ENCODE data around the gene EGLN3.

Gene EGLN3

GRCh38 chr14:33950320-33951182 is at the start of gene EGLN3:
Gene EGLN3 (minus strand): TSS chr14:33951074. CDS start chr14:33950752, 322 bp downstream.
- peak within 1 kb of the TSS; percentile 29 for H3K4me3 ChIP-seq (ENCODE audit: low read depth, low read length)
- TF ChIP-seq CTCF (IDR thresholded peaks at IDR 0.05; ENCODE audit: borderline replicate concordance, insufficient read depth, low read depth, low read length): no peak

GRCh38 chr14:34000396-34000795 is 49.5 kb upstream of the EGLN3 start:
- no peak for TF ChIP-seq CTCF (IDR thresholded peaks at IDR 0.05; ENCODE audit: borderline replicate concordance, insufficient read depth, low read depth, low read length)
- no peak overlapping the region for H3K4me3 ChIP-seq (ENCODE audit: low read depth, low read length)

GRCh38 chr14:33999771-34000291 is 49.0 kb upstream of the EGLN3 start:
- TF ChIP-seq CTCF (IDR thresholded peaks at IDR 0.05; ENCODE audit: borderline replicate concordance, insufficient read depth, low read depth, low read length): no peak
- no peak overlapping the region for H3K4me3 ChIP-seq (ENCODE audit: low read depth, low read length)

GRCh38 chr14:33997611-33998010 is 46.7 kb upstream of the EGLN3 start:
- no peak overlapping the region for H3K4me3 ChIP-seq (ENCODE audit: low read depth, low read length)
- TF ChIP-seq CTCF (IDR thresholded peaks at IDR 0.05; ENCODE audit: borderline replicate concordance, insufficient read depth, low read depth, low read length): no peak

DNA sequence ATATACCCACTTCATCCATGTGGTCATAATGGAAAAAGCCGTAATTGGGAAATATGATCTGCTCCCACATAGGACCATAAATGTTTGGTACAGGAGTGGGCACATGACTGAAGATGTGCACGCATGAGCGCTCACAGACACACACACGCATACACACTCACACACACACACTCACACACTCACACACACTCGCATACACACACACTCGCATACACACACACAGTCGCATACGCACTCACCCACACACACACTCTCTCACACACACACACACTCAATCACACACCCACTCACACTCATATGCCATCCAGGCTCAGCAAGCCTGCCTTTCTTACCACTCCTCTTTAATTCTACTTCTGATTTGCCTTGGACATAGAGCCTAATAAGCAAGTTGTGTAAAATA is 45.6 kb upstream of the EGLN3 start:
- TF ChIP-seq CTCF (IDR thresholded peaks at IDR 0.05; ENCODE audit: borderline replicate concordance, insufficient read depth, low read depth, low read length): no peak
- H3K4me3 ChIP-seq (ENCODE audit: low read depth, low read length): no peak overlapping the region

GRCh38 chr14:33993246-33993645 is 42.4 kb upstream of the EGLN3 start:
- TF ChIP-seq CTCF (IDR thresholded peaks at IDR 0.05; ENCODE audit: borderline replicate concordance, insufficient read depth, low read depth, low read length): no peak
- H3K4me3 ChIP-seq (ENCODE audit: low read depth, low read length): no peak overlapping the region

Measured in GM12875 (cell line).